IPS-20b (cell line): ENCODE results near the gene CEP72.
A peak's percentile ranks its signal among the peaks of the same experiment; 100 is the strongest.

Experiments used
- H3K27ac ChIP-seq: one replicate; pipeline ENCODE4 v1.5.1; 2013; ENCODE audit warnings: low read length
- H3K27me3 ChIP-seq: 2 replicates; pipeline ENCODE4 v1.6.1; 2013; ENCODE audit warnings: mild to moderate bottlenecking, low read length, inconsistent platforms; ENCODE audit not compliant: insufficient read depth
- H3K36me3 ChIP-seq: 2 replicates; pipeline ENCODE4 v1.6.1; 2013; ENCODE audit warnings: low read depth, mild to moderate bottlenecking, inconsistent platforms, low read length, moderate library complexity; ENCODE audit not compliant: insufficient read depth
- H3K4me1 ChIP-seq: 2 replicates; pipeline ENCODE4 v1.6.1; 2013; ENCODE audit warnings: mild to moderate bottlenecking, control low read depth, inconsistent platforms, low read length, moderate library complexity; ENCODE audit not compliant: insufficient read depth
- H3K4me3 ChIP-seq: 2 replicates; pipeline ENCODE4 v1.5.1; 2013; ENCODE audit warnings: mild to moderate bottlenecking, low read length, inconsistent platforms
- H3K9ac ChIP-seq: 2 replicates; pipeline ENCODE4 v1.6.1; 2013; ENCODE audit warnings: low read depth, mild to moderate bottlenecking, inconsistent platforms, low read length, moderate library complexity
- H3K9me3 ChIP-seq: 2 replicates; pipeline ENCODE4 v1.6.1; 2013; ENCODE audit warnings: mild to moderate bottlenecking, low read depth, low read length, inconsistent platforms; ENCODE audit not compliant: insufficient read depth

The CEP72 gene

GRCh38 chr5:665541-665955, 53.4 kb downstream of the CEP72 start:
- Histone ChIP-seq H3K27ac (no peak overlapping the region), H3K36me3 (peaks cover 39% of the 10 kb centered on the region)

GRCh38 chr5:665956-666711, 54.0 kb downstream of the CEP72 start:
- Histone ChIP-seq H3K36me3 (peaks cover 37% of the 10 kb centered on the region), H3K4me1 (no peaks in the 10 kb centered on the region), H3K9me3 (no peaks in the 10 kb centered on the region), H3K27me3 (no peaks in the 10 kb centered on the region), H3K9ac (no peak overlapping the region), H3K4me3 (no peak overlapping the region), H3K27ac (no peak overlapping the region)

More at GRCh38 chr5:665541-665955, 53.4 kb downstream of the CEP72 start:
- no peak overlapping the region for H3K4me3 ChIP-seq
- H3K9ac ChIP-seq = no peak overlapping the region
- H3K4me1 ChIP-seq = no peaks in the 10 kb centered on the region
- no peaks in the 10 kb centered on the region for H3K9me3 ChIP-seq
- H3K27me3 ChIP-seq = no peaks in the 10 kb centered on the region

- Histone ChIP-seq H3K9me3 (no peaks in the 10 kb centered on the region), H3K27ac (no peak overlapping the region), H3K9ac (no peak overlapping the region), H3K4me1 (no peaks in the 10 kb centered on the region), H3K4me3 (no peak overlapping the region), H3K36me3 (peaks cover 30% of the 10 kb centered on the region), H3K27me3 (no peaks in the 10 kb centered on the region)
These were observed 54.8 kb downstream of the CEP72 start for GRCh38 chr5:666816-667498.

- Histone ChIP-seq H3K36me3 (peaks cover 21% of the 10 kb centered on the region), H3K4me3 (no peak overlapping the region), H3K9ac (no peak overlapping the region), H3K27ac (no peak overlapping the region), H3K4me1 (no peaks in the 10 kb centered on the region; the same call in 1 of the 2 replicates), H3K27me3 (peaks cover 13% of the 10 kb centered on the region; the same call in 1 of the 2 replicates), H3K9me3 (no peaks in the 10 kb centered on the region)
These were observed 56.3 kb downstream of the CEP72 start for GRCh38 chr5:668283-668995.

GRCh38 chr5:669111-669841, 57.1 kb downstream of the CEP72 start:
- Histone ChIP-seq H3K9ac (no peak overlapping the region; the same call in 1 of the 2 replicates), H3K27ac (no peak overlapping the region), H3K4me1 (no peaks in the 10 kb centered on the region; the same call in 1 of the 2 replicates), H3K27me3 (peaks cover 21% of the 10 kb centered on the region; the same call in 1 of the 2 replicates), H3K9me3 (no peaks in the 10 kb centered on the region), H3K4me3 (no peak overlapping the region), H3K36me3 (peaks cover 17% of the 10 kb centered on the region)

- H3K27me3 ChIP-seq = peaks cover 27% of the 10 kb centered on the region; the same call in 1 of the 2 replicates
- H3K27ac ChIP-seq = no peak overlapping the region
- no peaks in the 10 kb centered on the region; the same call in 1 of the 2 replicates for H3K4me1 ChIP-seq
- H3K9me3 ChIP-seq = no peaks in the 10 kb centered on the region
- peaks cover 13% of the 10 kb centered on the region for H3K36me3 ChIP-seq
- H3K9ac ChIP-seq = no peak overlapping the region
- no peak overlapping the region for H3K4me3 ChIP-seq
These were observed 57.8 kb downstream of the CEP72 start for GRCh38 chr5:669842-670395.

- no peak overlapping the region for H3K27ac ChIP-seq
- H3K4me3 ChIP-seq = no peak overlapping the region
- H3K9me3 ChIP-seq = no peaks in the 10 kb centered on the region
- peaks cover 13% of the 10 kb centered on the region for H3K36me3 ChIP-seq
- no peak overlapping the region for H3K9ac ChIP-seq
- H3K27me3 ChIP-seq = peaks cover 31% of the 10 kb centered on the region; the same call in 1 of the 2 replicates
- no peaks in the 10 kb centered on the region; the same call in 1 of the 2 replicates for H3K4me1 ChIP-seq
These were observed 58.5 kb downstream of the CEP72 start for GRCh38 chr5:670396-671270.

GRCh38 chr5:671459-672328, 59.6 kb downstream of the CEP72 start:
- Histone ChIP-seq H3K4me1 (no peaks in the 10 kb centered on the region; the same call in 1 of the 2 replicates), H3K27ac (no peak overlapping the region), H3K27me3 (peaks cover 41% of the 10 kb centered on the region), H3K9ac (no peak overlapping the region; the same call in 1 of the 2 replicates), H3K9me3 (no peaks in the 10 kb centered on the region), H3K4me3 (no peak overlapping the region), H3K36me3 (peaks cover 9% of the 10 kb centered on the region)

GRCh38 chr5:672329-673160, 60.4 kb downstream of the CEP72 start:
- no peak overlapping the region for H3K27ac ChIP-seq
- no peaks in the 10 kb centered on the region for H3K9me3 ChIP-seq
- H3K4me1 ChIP-seq = no peaks in the 10 kb centered on the region; the same call in 1 of the 2 replicates
- H3K4me3 ChIP-seq = no peak overlapping the region
- H3K27me3 ChIP-seq = peaks cover 50% of the 10 kb centered on the region
- peak overlapping the region; percentile 48; the same call in 1 of the 2 replicates for H3K9ac ChIP-seq
- peaks cover under 1% of the 10 kb centered on the region; the same call in 1 of the 2 replicates for H3K36me3 ChIP-seq
